ENCODE results near the gene SPOCK2.

- TF ChIP-seq, protein P1, sequence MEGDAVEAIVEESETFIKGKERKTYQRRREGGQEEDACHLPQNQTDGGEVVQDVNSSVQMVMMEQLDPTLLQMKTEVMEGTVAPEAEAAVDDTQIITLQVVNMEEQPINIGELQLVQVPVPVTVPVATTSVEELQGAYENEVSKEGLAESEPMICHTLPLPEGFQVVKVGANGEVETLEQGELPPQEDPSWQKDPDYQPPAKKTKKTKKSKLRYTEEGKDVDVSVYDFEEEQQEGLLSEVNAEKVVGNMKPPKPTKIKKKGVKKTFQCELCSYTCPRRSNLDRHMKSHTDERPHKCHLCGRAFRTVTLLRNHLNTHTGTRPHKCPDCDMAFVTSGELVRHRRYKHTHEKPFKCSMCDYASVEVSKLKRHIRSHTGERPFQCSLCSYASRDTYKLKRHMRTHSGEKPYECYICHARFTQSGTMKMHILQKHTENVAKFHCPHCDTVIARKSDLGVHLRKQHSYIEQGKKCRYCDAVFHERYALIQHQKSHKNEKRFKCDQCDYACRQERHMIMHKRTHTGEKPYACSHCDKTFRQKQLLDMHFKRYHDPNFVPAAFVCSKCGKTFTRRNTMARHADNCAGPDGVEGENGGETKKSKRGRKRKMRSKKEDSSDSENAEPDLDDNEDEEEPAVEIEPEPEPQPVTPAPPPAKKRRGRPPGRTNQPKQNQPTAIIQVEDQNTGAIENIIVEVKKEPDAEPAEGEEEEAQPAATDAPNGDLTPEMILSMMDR (IDR thresholded peaks at IDR 0.05; ENCODE audit: extremely low read depth in 1 of 2, insufficient read depth in 1 of 2, low read depth in 1 of 2, low read length in 2 of 2) = no peak
- TF ChIP-seq, protein P2, sequence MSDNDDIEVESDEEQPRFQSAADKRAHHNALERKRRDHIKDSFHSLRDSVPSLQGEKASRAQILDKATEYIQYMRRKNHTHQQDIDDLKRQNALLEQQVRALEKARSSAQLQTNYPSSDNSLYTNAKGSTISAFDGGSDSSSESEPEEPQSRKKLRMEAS (IDR thresholded peaks at IDR 0.05; ENCODE audit: insufficient read depth, insufficient read length) = no peak
- TF ChIP-seq POLR2AphosphoS5 (IDR thresholded peaks at IDR 0.05; ENCODE audit: insufficient read depth, low read depth, low read length) (no peak), POLR2A (IDR thresholded peaks at IDR 0.05; ENCODE audit: low read depth, low read length) (no peak)
Measured at GRCh38 chr10:72094574-72094973, 6.2 kb upstream of the SPOCK2 start.
